HG03095 (cell line): ENCODE data around the gene STOM.
A peak's percentile ranks its signal among the peaks of the same experiment; 100 is the strongest.

Experiments
- ATAC-seq: cut with Tn5 transposase; IDR thresholded peaks from one replicate; pipeline ENCODE4 v1.9.1; 2021; ENCODE audit warnings: moderate library complexity; ENCODE audit not compliant: unreplicated experiment

The STOM gene

DNA sequence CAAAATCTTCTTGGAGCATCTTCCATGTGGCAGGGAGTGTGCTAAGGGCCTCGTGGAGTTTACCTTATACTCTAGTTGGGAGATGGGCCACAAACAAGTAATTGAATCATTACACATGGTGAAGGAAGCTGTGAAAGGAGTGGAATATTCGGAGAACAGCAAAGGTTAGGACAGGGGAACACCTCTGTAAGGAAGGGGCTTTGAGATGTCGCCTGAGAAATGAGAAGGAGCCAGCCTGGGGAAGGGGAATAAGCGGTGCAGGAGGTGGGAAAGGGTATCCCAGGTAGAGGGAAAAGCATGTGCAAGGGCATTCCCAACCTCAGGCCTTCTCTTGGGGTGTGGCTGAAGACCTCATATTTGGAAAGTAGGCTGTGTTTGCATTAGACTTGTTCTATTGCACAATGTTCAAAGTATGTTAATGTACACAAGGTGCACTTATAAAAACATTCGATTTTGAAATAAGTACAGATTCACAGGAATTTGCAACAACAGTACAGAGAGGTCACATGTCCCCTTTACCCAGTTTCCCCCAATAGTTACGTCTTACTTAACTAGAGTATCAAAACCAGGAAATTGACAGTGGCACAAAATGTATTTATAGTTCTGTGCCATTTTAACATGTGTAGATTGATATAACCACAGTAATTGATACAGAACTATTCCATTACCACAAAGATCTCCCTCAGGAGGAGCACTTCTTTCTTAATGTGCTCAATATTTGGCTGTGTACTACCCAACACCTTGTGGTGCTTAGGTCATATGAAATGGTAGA, 2.4 kb upstream of the STOM start:
- ATAC-seq: no peak

GRCh38 chr9:121371495-121372061, 1.5 kb upstream of the STOM start:
- no peak for ATAC-seq

- ATAC-seq: no peak
Measured at GRCh38 chr9:121368745-121369144, 1.3 kb downstream of the STOM start.

- no peak for ATAC-seq
Measured at GRCh38 chr9:121368138-121368522, 1.9 kb downstream of the STOM start.

GRCh38 chr9:121367306-121368137, 2.5 kb downstream of the STOM start:
- no peak for ATAC-seq

- ATAC-seq: no peak
Measured at GRCh38 chr9:121366611-121367192, 3.3 kb downstream of the STOM start.

DNA sequence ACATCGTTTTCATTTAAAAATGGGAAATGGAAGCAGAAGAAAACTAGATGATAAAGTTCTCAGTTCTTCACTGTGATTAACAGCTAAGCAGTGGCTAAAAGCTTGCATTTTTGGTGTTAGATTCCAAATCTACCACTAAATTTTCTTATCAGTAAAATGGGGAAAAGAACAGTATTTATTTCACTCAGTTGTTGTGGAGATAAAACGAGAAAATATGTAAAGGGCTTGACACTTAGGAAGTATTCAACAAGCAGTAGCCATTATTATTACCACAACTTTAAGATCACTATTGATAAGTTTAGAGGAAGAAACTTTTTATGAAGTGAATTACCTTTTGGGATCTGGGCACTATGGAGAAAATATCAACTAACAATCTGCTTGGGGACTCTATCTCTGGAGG, 4.5 kb downstream of the STOM start:
- no peak for ATAC-seq

- ATAC-seq: no peak
Measured at GRCh38 chr9:121364886-121365285, 5.2 kb downstream of the STOM start.

DNA sequence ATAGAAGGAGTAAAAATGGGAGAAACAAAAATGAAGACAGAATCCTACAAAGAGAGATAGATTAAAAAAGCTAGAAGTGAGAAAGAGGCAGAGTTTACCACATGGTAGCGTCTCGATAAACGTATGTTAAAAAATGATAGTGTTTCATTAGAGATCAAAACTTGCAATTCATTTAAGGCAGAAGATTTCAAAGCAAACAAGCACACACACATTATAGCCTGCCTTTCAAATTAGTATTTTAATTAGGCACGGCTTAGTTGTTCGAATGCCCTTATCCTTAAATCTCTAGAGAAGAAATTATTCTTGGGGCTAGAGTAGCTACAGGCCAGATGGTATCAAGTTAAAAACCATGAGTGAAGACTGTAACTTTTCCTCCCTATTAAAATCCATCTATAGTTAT, 6.0 kb downstream of the STOM start:
- no peak for ATAC-seq

- ATAC-seq: no peak
Measured at GRCh38 chr9:121363622-121363961, 6.5 kb downstream of the STOM start.

DNA sequence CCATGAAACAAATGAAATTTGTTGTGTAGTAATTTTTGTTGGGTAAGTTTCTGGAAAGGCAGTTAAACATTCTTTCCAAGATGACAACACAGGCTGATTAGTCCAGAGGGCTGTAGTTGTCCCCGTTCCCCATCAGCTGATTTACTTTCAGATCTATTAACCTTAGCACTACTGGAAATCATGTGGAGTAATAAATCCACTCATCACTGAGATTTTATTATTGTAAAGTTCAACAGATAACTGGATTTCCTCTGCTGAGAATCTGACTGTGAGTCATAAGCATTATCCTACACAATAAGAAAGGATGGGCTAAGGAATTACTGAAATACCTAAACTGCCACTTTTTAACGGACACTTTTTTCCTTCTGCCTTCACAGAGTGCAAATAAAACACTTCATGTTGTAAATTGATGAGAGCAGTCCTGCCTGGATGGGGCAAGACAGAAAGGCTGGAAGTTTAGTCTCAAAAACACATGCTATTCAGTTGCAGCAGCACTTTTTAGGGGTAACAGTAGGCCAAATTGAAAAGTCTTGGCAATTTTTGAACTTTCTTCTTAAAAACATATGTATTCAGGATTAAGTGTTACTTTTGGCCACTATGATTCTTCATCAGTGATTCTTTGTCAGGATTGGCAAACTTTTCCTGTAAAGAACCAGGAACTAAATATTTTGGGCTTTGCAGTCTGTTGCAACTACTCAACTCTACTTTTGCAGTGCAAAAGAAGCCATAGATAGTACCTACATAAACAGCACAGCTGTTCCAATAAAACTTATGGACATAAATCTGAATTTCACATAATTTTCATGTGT, 7.0 kb downstream of the STOM start:
- ATAC-seq: no peak

GRCh38 chr9:121360601-121361374, 9.3 kb downstream of the STOM start:
- ATAC-seq: no peak

DNA sequence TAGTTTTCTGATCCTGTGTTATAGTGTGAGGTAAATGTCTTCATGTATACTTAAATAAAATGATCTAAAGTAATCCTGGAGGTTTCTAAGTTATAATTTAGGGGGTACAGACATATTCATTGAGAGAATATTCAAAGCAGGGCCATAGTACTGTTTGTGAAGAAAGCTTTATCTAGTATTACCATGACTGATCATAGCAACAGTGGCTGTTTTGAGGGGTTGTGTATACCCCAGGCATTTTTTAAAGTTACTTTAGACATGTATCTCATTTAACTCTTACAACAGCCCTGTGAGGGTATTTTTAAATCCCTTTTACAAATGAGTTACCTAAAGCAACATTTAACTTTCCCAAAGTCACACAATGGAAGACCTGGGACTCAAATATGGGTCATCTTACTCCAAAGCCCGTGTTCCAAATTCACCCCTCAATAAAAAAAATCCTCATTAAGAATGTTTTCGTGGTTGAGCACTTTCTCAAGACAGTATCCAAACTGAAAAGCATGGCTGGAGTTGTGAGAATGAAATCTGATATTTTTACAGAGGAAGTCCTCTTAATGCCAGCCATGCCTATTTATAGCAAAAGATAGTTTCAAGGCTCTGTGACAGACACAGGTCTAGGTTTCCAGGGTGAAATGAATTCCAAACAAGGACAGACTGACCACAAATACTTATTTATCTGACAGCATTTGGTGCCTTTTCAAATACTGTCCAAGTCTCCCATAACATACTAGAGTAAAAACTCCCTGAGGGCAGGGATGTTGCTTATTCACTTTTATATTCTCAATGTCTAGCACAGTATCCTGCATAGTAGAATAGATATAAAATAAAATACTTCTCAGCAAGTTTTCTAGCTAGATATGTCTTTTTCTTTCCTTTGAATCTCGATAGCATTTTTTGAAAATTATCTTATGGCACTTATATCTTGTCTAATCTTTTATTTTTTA, 10.4 kb downstream of the STOM start:
- ATAC-seq: no peak

DNA sequence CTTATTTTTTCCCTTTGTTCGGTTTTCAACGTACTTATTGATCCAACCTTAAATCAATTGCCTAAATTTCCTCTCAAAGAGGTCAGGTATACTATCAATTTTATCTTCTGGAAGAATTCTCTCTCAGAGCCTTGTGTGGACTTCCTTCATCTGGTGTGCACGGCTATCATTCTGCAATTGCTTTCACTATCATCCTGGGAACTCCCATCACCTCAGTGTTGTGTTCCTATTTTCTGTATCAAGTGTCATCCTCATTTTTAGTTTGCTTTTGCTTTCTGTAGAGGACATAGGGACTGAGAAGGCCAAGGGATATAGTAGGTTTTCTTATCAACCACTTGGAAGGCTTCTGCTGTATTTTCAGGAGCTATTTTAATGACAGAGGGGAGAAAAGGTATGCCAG, 11.3 kb downstream of the STOM start:
- no peak for ATAC-seq

DNA sequence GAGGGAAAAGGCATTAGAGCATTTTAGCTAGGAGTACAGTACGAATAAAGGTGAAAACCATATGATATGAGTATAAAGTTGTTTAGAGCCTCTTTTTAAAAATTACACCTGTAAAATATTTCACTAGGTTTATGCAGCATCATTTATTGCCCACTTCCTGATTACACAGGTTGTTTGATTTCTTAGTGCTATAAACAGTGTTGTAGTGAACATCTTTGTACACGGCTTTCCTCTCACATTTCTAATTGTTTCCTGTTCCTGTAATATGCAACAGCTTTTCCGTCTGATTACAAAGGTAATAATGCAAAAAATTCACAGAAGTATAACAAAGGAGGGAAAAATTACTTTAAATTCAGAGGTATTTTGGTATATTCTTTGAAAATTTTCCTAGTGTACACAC, 13.0 kb downstream of the STOM start:
- no peak for ATAC-seq

GRCh38 chr9:121354762-121355161, 15.3 kb downstream of the STOM start:
- no peak for ATAC-seq

- ATAC-seq: peak; percentile 7
Measured at GRCh38 chr9:121354141-121354540, 15.9 kb downstream of the STOM start.

GRCh38 chr9:121353241-121354061, 16.6 kb downstream of the STOM start:
- ATAC-seq: peak; percentile 80
